GM21390 (cell line): ENCODE measurements around the gene HCAR2.
"Not testable (repeated sequence)": the region's sequence is repeated elsewhere in the genome, so short reads cannot be mapped to it uniquely, and the experiment has no call there.

ENCODE experiments used
- ATAC-seq: cut with Tn5 transposase; IDR thresholded peaks from one replicate; pipeline ENCODE4 v1.9.1; 2021; ENCODE audit not compliant: unreplicated experiment

Gene HCAR2

DNA sequence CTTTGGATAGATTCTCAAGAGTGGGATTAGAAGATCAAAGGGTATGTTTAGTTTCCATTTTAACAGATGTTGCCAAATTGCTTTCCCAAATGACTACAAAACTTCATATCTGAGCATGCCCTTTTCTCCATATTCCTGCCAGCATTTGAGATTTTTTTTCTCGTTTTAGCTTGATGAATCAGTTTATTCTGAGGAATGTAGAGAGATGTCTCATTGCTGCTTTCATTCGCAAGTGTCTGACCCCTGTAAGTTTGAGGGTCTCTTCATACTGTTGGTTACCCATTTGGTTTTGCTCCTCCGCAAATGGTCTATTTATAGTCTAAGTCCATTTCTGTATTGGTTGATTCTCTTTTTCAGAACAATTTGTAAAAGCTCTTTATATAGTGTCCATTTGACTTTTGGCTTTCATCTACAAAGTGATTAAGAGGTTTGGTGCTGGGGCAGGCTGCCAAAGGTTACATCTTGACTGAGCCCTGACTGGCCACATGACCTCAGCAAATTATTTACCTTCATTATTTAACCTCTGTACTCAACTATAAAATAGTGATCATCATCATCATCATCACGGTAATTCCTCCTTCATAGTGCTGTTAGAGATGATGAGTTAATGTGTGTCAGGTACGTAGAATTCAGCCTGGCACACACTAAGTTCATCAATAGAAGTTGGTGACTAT lies 33.6 kb downstream of the HCAR2 start:
- no peak for ATAC-seq

DNA sequence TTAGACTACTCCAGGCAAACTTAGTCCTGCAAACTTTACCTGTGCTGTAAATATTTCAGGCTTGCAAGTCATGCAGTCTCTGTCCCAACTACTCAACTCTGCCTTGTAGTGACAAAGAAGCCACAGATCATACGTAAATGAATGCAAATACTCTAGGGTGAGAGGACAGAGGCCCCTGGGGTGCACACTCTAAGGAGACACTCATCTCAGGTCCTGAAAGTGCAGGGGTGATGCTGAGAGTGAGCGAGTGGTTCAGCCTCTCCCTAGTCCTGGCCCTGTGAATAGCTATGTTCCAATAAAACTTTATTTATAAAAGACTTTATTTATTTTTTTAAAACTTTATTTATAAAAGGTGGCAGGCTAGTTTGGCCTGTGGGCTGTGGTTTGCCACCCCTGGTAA lies 34.9 kb downstream of the HCAR2 start:
- ATAC-seq: no peak

DNA sequence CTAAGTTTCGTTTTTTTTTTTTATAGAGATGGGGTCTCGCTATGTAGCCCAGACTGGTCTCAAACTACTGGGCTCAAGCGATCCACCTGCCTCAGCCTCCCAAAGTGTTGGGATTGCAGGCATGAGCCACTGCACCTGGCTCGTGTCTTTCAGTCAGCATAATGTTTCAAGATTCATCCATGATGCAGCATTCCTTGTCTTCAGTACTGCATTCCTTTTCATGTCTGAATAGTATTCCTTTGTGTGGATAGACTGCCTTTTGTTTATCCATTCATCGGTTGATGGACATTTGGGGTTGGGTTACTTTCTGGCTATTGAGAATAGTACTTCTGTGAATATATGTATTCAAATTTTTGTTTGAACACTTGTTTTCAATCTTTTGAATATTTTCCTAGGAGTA lies 37.4 kb downstream of the HCAR2 start:
- no peak for ATAC-seq

DNA sequence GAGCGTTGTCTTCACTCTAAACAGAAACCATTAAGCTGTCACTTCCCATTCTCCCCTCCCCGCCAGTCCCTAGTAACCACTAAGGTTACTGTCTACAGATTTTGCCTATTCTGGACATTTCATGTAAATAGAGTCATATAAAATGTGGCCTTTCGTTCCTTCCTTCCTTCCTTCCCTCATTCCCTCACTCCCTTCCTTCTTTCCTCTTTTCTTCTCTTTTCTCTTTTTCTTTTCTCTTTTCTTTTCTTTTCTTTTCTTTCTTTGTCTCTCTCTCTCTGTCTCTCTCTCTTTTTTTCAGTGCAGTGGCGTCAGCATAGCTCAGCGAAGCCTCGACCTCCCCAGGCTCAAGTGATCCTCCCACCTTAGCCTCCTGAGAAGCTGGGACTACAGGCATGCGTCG lies 37.8 kb downstream of the HCAR2 start:
- no peak for ATAC-seq

DNA sequence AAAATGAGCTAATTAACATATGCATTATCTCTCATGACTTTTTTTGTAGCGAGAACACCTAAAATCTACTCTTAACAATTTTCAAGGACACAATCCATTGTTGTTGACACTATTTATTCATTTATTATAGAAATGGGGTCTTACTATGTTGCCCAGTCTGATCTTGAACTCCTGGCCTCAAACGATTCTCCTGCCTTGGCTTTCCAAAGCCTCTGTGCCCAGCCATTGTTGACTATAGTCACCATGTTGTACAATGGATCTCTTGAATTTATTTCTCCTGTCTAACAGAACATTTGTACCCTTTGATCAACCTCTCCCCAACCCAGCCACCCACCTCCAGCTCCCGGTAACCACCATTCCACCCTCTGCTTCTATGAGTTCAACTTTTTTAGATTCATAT lies 41.2 kb downstream of the HCAR2 start:
- ATAC-seq: no peak

DNA sequence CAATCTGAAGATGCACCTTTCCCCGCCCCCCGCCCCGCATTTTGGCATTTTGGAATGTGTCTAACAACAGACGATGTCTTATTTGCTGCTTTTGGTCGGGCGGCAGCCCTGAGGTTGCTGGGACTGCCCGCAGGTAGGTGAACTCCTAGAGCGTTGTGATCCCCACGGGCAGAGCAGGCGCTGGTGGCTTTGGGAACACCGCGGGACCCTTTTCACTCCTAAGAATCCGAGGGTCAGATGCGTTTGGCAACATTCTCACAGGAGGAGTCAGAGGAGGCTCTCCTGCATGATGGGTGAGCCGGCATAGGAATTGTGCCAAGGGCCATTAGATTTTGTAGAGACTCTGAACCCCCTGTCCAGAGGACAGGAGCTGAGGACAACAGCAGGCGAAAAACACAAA lies 41.9 kb downstream of the HCAR2 start:
- no peak for ATAC-seq

DNA sequence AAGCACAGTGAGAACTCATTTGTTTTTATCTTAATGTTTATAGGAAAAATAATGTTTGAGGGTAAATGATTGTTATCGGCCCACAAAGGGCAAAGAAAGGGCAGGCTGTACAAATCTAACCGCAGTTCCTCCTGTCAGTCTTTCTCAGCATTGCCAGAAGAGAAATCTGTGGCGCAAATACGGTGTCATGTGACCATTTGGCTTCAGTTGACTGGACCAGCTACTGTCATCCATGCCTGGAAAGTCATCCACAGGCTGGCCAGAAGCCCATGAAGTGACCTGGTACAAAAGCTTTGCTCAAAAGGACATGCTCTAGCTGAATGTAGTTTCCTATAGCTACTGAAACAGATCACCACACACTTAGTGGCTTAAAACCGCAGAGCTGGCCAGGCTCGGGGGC lies 43.6 kb downstream of the HCAR2 start:
- ATAC-seq: no peak

DNA sequence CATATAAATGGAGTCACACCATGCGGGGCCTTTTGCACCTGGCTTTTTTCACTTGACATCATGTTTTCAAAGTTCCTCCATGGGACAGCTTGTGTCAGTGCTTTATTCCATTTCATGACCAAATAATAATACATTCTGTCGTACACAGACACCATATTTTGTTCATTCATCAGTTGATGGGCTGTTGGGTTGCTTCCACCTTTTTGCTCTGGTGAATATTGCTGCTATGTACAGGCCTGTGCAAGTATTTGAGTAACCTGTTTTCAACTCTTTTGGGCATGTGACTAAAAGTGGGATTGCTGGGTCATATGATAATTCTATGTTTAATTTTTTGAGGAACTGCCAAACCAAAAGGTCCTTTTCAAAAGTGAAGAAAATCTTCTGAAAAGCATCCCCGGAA lies 46.9 kb downstream of the HCAR2 start:
- ATAC-seq: no peak

DNA sequence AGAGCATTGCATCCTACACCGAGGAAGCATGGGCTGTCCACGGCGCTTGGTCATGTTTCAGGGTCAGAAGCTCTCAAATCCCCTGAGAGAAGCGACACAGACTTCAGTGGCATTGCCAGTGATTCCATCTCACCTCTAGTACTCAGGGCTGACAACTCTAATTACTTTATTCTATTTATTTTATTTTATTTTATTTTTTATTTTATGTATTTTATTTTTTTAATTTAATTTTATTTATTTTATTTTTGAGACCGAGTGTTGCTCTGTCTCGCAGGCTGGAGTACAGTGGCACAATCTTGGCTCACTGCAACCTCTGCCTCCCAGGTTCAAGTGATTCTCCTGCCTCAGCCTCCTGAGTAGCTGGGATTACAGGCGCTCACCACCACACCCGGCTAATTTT lies 49.9 kb downstream of the HCAR2 start:
- not testable (repeated sequence) for ATAC-seq

DNA sequence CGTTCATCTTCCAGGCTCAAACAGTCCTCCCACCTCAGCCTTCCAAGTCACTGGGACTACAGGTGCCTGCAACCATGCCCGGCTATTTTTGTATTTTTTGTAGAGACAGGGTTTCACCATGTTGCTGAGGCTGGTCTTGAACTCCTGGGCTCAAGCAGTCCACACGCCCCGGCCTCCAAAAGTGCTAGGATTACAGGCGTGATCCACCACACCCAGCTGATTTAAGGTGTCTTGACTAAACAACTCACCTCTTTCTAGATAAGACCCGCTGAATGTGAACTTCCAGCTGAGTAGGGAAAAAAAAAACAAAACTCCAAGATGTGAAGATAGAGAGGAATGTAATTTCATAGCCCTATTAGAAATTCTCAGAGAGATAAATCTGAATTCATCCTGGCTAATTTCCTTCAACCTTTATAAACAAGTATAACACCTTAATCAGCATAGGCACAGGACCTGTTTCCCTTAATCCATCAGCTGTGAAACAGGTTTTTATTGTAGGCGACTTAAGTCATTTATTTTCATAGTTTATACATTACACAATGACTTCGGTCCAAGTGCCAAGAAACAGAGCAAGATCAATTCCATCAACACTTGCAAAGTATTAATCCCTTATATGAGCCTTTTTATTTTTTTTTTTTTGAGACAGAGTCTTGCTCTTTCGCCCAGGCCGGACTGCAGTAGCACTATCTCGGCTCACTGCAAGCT lies 51.5 kb downstream of the HCAR2 start:
- no peak for ATAC-seq
